GM10847 (cell line): ENCODE results near the gene CC2D1A.

ENCODE experiments used
- POLR2A ChIP-seq: IDR thresholded peaks from 2 replicates; pipeline ENCODE4 v1.6.1; 2011; ENCODE audit not compliant: insufficient read length; ENCODE audit errors: extremely low read depth

Gene CC2D1A

GRCh38 chr19:13960863-13961784 lies 55.1 kb downstream of the CC2D1A start:
- TF ChIP-seq POLR2A: no peak

GRCh38 chr19:13961826-13962698 lies 56.1 kb downstream of the CC2D1A start:
- TF ChIP-seq POLR2A: no peak

GRCh38 chr19:13962699-13963602 lies 57.0 kb downstream of the CC2D1A start:
- no peak for TF ChIP-seq POLR2A

- no peak for TF ChIP-seq POLR2A
These were observed 57.7 kb downstream of the CC2D1A start for GRCh38 chr19:13963603-13964105.

GRCh38 chr19:13964776-13965175 lies 58.8 kb downstream of the CC2D1A start:
- TF ChIP-seq POLR2A: no peak

GRCh38 chr19:13965377-13965896 lies 59.4 kb downstream of the CC2D1A start:
- no peak for TF ChIP-seq POLR2A

GRCh38 chr19:13965926-13966683 lies 60.1 kb downstream of the CC2D1A start:
- no peak for TF ChIP-seq POLR2A

- TF ChIP-seq POLR2A: no peak
These were observed 60.7 kb downstream of the CC2D1A start for GRCh38 chr19:13966684-13967128.

GRCh38 chr19:13968383-13968935 lies 62.5 kb downstream of the CC2D1A start:
- no peak for TF ChIP-seq POLR2A

- no peak for TF ChIP-seq POLR2A
These were observed 63.0 kb downstream of the CC2D1A start for GRCh38 chr19:13968999-13969398.

- no peak for TF ChIP-seq POLR2A
These were observed 63.9 kb downstream of the CC2D1A start for GRCh38 chr19:13969897-13970296.

- TF ChIP-seq POLR2A: no peak
These were observed 66.6 kb downstream of the CC2D1A start for GRCh38 chr19:13972368-13973155.

GRCh38 chr19:13974073-13974472 lies 68.1 kb downstream of the CC2D1A start:
- TF ChIP-seq POLR2A: no peak
